ENCODE measurements around the gene FHIT. TPM values are rescaled to one million over a fixed set of nuclear protein-coding genes. Genes with fewer than 3 reads are reported as not detected.

Gene FHIT
- total RNA-seq, 4 donors from 2014 or later = 8.8 to 35.6 (median 12.6) TPM

DNA sequence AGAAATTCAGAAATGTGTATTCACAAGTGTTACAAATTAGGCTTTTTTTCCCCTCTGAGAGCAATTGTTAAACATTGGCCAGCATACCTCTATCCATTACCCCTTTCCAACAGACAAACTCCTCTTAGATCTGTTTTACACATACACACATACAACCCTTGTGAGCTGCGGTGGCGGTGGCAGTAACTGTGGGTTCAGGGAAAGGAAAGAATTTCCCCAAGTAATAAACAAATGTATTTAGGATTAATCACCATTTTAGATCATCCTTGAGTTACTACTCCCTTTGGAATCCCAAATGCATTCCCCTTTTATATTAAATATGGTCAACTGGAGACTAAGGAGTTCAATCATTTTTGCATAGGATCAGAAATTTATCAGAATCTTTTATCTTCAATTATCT, 667.0 kb downstream of the FHIT start:
- no peaks in the 10 kb centered on the region for H3K9me3 ChIP-seq
- H3K36me3 ChIP-seq = no peaks in the 10 kb centered on the region
- WGBS = 95% methylated on average over 2 of the region's 2 CpGs
- no peaks in the 10 kb centered on the region for H3K4me1 ChIP-seq
- no peak for DNase-seq (ENCODE audit: low spot score in 2 of 2)
- no peak overlapping the region for H3K27ac ChIP-seq
- no peaks in the 10 kb centered on the region for H3K27me3 ChIP-seq
- TF ChIP-seq CTCF (IDR thresholded peaks at IDR 0.05) (no peak), POLR2AphosphoS5 (IDR thresholded peaks at IDR 0.05) (no peak), POLR2A (IDR thresholded peaks at IDR 0.05) (no peak), EP300 (IDR thresholded peaks at IDR 0.05) (no peak)
- H3K4me3 ChIP-seq = no peak overlapping the region

GRCh38 chr3:60582288-60582687, 669.0 kb downstream of the FHIT start:
- Histone ChIP-seq H3K27ac (no peak overlapping the region), H3K4me1 (no peaks in the 10 kb centered on the region), H3K27me3 (no peaks in the 10 kb centered on the region), H3K4me3 (no peak overlapping the region), H3K36me3 (no peaks in the 10 kb centered on the region), H3K9me3 (no peaks in the 10 kb centered on the region)
- TF ChIP-seq CTCF (IDR thresholded peaks at IDR 0.05) = peak in 1 of 2 donors; percentile 10
- no peak for TF ChIP-seq POLR2A (IDR thresholded peaks at IDR 0.05)
- TF ChIP-seq EP300 (IDR thresholded peaks at IDR 0.05) = no peak
- TF ChIP-seq POLR2AphosphoS5 (IDR thresholded peaks at IDR 0.05) = no peak
- WGBS = 52% methylated on average over 3 of the region's 3 CpGs
- DNase-seq (ENCODE audit: low spot score in 2 of 2) = no peak

DNA sequence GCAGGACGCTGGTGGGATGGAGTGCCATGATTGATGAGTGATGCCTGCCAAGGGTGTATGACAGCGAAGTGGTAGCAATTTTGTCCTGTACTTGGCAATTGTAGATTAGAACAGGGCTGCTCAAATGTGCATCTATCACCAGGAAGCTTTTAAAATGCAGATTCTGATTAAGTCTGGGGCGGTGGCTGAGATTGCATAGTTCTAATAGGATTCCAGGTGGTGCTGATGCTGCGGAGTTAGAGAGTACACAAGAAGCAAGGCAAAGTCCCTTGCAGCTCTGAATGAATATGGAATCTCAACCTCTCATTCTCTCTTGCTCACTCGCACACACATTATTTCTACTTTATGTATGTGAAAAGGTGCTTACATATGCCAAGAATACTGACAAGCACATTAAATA, 670.4 kb downstream of the FHIT start:
- Histone ChIP-seq H3K4me1 (no peaks in the 10 kb centered on the region), H3K36me3 (no peaks in the 10 kb centered on the region), H3K9me3 (no peaks in the 10 kb centered on the region), H3K27me3 (no peaks in the 10 kb centered on the region), H3K27ac (no peak overlapping the region), H3K4me3 (no peak overlapping the region)
- 95% methylated on average over 5 of the region's 5 CpGs for WGBS
- TF ChIP-seq POLR2AphosphoS5 (IDR thresholded peaks at IDR 0.05) = no peak
- TF ChIP-seq CTCF (IDR thresholded peaks at IDR 0.05) = no peak
- TF ChIP-seq EP300 (IDR thresholded peaks at IDR 0.05) = no peak
- no peak for TF ChIP-seq POLR2A (IDR thresholded peaks at IDR 0.05)
- DNase-seq (ENCODE audit: low spot score in 2 of 2) = no peak

DNA sequence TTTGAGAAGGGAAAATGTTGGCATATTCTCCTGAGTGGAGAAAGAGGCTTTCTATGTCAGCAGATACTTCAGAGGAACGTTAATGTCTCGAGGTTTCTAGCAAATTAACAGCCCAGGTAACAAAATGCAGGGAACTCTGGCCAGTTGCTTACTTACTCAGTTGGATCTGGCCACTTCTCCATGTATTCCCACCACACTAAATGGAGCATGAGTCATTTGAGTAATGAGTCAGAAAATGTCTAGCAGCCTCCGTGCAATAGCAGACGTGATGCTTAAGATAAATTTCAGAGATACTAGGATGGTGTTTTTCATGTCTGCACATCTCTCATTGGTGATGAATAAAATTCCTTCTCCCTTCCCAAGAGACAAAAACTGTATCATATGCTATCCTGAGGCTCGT, 671.5 kb downstream of the FHIT start:
- Histone ChIP-seq H3K27me3 (no peaks in the 10 kb centered on the region), H3K4me3 (no peak overlapping the region), H3K36me3 (no peaks in the 10 kb centered on the region), H3K9me3 (no peaks in the 10 kb centered on the region), H3K4me1 (no peaks in the 10 kb centered on the region), H3K27ac (no peak overlapping the region)
- WGBS = 55% methylated on average over 5 of the region's 5 CpGs
- DNase-seq (ENCODE audit: low spot score in 2 of 2) = no peak
- TF ChIP-seq POLR2AphosphoS5 (IDR thresholded peaks at IDR 0.05) = no peak
- TF ChIP-seq EP300 (IDR thresholded peaks at IDR 0.05) = no peak
- no peak for TF ChIP-seq CTCF (IDR thresholded peaks at IDR 0.05)
- no peak for TF ChIP-seq POLR2A (IDR thresholded peaks at IDR 0.05)

- TF ChIP-seq EP300 (IDR thresholded peaks at IDR 0.05) (no peak), CTCF (IDR thresholded peaks at IDR 0.05) (no peak), POLR2AphosphoS5 (IDR thresholded peaks at IDR 0.05) (no peak), POLR2A (IDR thresholded peaks at IDR 0.05) (no peak)
- H3K27ac ChIP-seq = no peak overlapping the region
- no peaks in the 10 kb centered on the region for H3K36me3 ChIP-seq
- 100% methylated on average over 1 of the region's 1 CpG for WGBS
- no peaks in the 10 kb centered on the region for H3K9me3 ChIP-seq
- H3K4me3 ChIP-seq = no peak overlapping the region
- DNase-seq (ENCODE audit: low spot score in 2 of 2) = no peak
- H3K4me1 ChIP-seq = no peaks in the 10 kb centered on the region
- no peaks in the 10 kb centered on the region for H3K27me3 ChIP-seq
Measured at GRCh38 chr3:60578936-60579335, 672.3 kb downstream of the FHIT start.

Data from suprapubic skin (tissue), 4 donors.